ENCODE data around the gene MMEL1. TPM values are rescaled to one million over a fixed set of nuclear protein-coding genes. Genes with fewer than 3 reads are reported as not detected.

Gene MMEL1
- total RNA-seq, 1 experiment from 2014 or later = 0.46 TPM

- peaks cover 45% of the 10 kb centered on the region for H3K4me1 ChIP-seq (ENCODE audit: control insufficient read depth, insufficient read depth, low read length)
- in situ Hi-C loops (cut with HindIII; ENCODE audit: low pct_unique_long_range_greater_than_20kb, low sequenced_read_pairs) (no loop called here), intact Hi-C loops (cut with micrococcal nuclease; ENCODE audit: unreplicated experiment) (loop anchor here (10.0 kb wide), 1 partner anchor 77 kb away; no protein-coding TSS in a partner anchor)
- H3K27me3 ChIP-seq (ENCODE audit: control insufficient read depth, insufficient read depth, low read length) = no peaks in the 10 kb centered on the region
- ChIA-PET POLR2A (no interaction called here), CTCF (no interaction called here)
- BruUV-seq (replicated peaks) = no TSS peak
- no peak overlapping the region for H3K4me3 ChIP-seq (ENCODE audit: low read depth in 2 of 2, low read length in 2 of 2)
- H3K36me3 ChIP-seq (ENCODE audit: control insufficient read depth, insufficient read depth, low read length) = no peaks in the 10 kb centered on the region
- ATAC-seq (no peak), DNase-seq (ENCODE audit: low read depth, low spot score) (no peak)
- no peak for TF ChIP-seq POLR2AphosphoS5 (IDR thresholded peaks at IDR 0.05; ENCODE audit: low read depth, low read length)
- TF ChIP-seq SIN3A (IDR thresholded peaks at IDR 0.05; ENCODE audit: borderline replicate concordance, insufficient read depth, low read depth, low read length) = no peak
- no peak for TF ChIP-seq REST (IDR thresholded peaks at IDR 0.05; ENCODE audit: insufficient read depth in 1 of 2, low read depth in 2 of 2, low read length in 1 of 2)
- no peaks in the 10 kb centered on the region for H3K9me3 ChIP-seq (ENCODE audit: control insufficient read depth, insufficient read depth, low read depth, low read length)
- H3K27ac ChIP-seq (ENCODE audit: low read length) = no peak overlapping the region
Measured at GRCh38 chr1:2541619-2542245, 91.1 kb downstream of the MMEL1 start.

- POLR2A ChIA-PET = no interaction called here
- intact Hi-C loops (cut with micrococcal nuclease; ENCODE audit: unreplicated experiment) = loop anchor here (10.0 kb wide), 1 partner anchor 76 kb away; no protein-coding TSS in a partner anchor
- in situ Hi-C loops (cut with HindIII; ENCODE audit: low pct_unique_long_range_greater_than_20kb, low sequenced_read_pairs) = no loop called here
Measured at GRCh38 chr1:2540816-2541492, 91.9 kb downstream of the MMEL1 start.

More at GRCh38 chr1:2540816-2541492, 91.9 kb downstream of the MMEL1 start:
- H3K4me3 ChIP-seq (ENCODE audit: low read depth in 2 of 2, low read length in 2 of 2) = no peak overlapping the region
- H3K27me3 ChIP-seq (ENCODE audit: control insufficient read depth, insufficient read depth, low read length) = no peaks in the 10 kb centered on the region
- no peak overlapping the region for H3K27ac ChIP-seq (ENCODE audit: low read length)
- CTCF ChIA-PET = no interaction called here
- H3K36me3 ChIP-seq (ENCODE audit: control insufficient read depth, insufficient read depth, low read length) = no peaks in the 10 kb centered on the region
- ATAC-seq (no peak), DNase-seq (ENCODE audit: low read depth, low spot score) (no peak)
- no TSS peak for BruUV-seq (replicated peaks)
- TF ChIP-seq POLR2AphosphoS5 (IDR thresholded peaks at IDR 0.05; ENCODE audit: low read depth, low read length) (no peak), SIN3A (IDR thresholded peaks at IDR 0.05; ENCODE audit: borderline replicate concordance, insufficient read depth, low read depth, low read length) (no peak), REST (IDR thresholded peaks at IDR 0.05; ENCODE audit: insufficient read depth in 1 of 2, low read depth in 2 of 2, low read length in 1 of 2) (no peak), TCF7L2 (IDR thresholded peaks at IDR 0.05; ENCODE audit: low read depth, low read length) (no peak), CTCF (IDR thresholded peaks at IDR 0.05) (no peak)
- H3K4me1 ChIP-seq (ENCODE audit: control insufficient read depth, insufficient read depth, low read length) = peaks cover 49% of the 10 kb centered on the region
- H3K9me3 ChIP-seq (ENCODE audit: control insufficient read depth, insufficient read depth, low read depth, low read length) = no peaks in the 10 kb centered on the region

Other genes starting within 250 kb of the MMEL1 start
- 21.3 TPM for gene MORN1, start 241.5 kb downstream of the MMEL1 start, total RNA-seq (2021; ENCODE audit: unreplicated experiment)
- gene RER1, start 241.2 kb downstream of the MMEL1 start, total RNA-seq (2021; ENCODE audit: unreplicated experiment) = 235 TPM
- 49.8 TPM for gene PEX10, start 220.5 kb downstream of the MMEL1 start, total RNA-seq (2021; ENCODE audit: unreplicated experiment)
- gene PLCH2, start 156.7 kb downstream of the MMEL1 start, total RNA-seq (2021; ENCODE audit: unreplicated experiment) = 41.2 TPM
- gene PANK4, start 106.4 kb downstream of the MMEL1 start, total RNA-seq (2021; ENCODE audit: unreplicated experiment) = 35.9 TPM
- not detected for gene HES5, start 102.8 kb downstream of the MMEL1 start, total RNA-seq (2021; ENCODE audit: unreplicated experiment)
- 20.1 TPM for gene TNFRSF14, start 76.6 kb downstream of the MMEL1 start, total RNA-seq (2021; ENCODE audit: unreplicated experiment)
- gene PRXL2B, start 46.2 kb downstream of the MMEL1 start, total RNA-seq (2021; ENCODE audit: unreplicated experiment) = 17.0 TPM
- 1.5 TPM for gene TTC34, start 168.7 kb upstream of the MMEL1 start, total RNA-seq (2021; ENCODE audit: unreplicated experiment)

Measured in Panc1 (cell line).